ENCODE data around the gene BGLAP.

BGLAP gene

DNA sequence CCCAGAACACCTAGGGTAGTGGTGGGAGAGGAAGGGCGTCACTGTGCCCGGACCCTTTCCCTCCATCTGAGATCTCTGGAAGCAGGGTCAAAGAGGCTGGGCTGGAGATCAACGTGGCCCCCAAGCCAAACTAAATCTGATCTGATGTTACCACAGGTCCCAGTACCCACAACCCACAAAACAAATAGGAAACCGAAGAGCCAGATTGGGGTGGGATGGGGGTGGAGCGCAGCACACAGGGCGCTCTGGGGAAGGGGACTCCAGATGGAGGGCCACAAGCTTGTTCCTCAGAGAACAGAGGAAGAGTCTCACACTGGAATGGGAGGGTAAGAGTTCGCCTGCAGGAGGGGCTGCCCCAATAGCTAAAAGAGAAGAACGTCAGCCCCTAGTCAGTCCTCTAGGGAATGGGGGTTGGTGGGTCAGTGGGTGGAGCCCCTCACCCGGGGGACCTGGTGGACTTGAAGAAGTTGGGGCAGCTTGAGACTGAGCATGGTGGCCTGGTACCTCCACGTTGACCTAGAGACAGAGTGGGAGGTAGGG is 4.3 kb downstream of the BGLAP start:
- TF ChIP-seq CTCF (conservative IDR thresholded peaks at IDR 0.05; ENCODE audit: low read length), result no peak
- no peak overlapping the region for H3K4me3 ChIP-seq (ENCODE audit: low read length)

DNA sequence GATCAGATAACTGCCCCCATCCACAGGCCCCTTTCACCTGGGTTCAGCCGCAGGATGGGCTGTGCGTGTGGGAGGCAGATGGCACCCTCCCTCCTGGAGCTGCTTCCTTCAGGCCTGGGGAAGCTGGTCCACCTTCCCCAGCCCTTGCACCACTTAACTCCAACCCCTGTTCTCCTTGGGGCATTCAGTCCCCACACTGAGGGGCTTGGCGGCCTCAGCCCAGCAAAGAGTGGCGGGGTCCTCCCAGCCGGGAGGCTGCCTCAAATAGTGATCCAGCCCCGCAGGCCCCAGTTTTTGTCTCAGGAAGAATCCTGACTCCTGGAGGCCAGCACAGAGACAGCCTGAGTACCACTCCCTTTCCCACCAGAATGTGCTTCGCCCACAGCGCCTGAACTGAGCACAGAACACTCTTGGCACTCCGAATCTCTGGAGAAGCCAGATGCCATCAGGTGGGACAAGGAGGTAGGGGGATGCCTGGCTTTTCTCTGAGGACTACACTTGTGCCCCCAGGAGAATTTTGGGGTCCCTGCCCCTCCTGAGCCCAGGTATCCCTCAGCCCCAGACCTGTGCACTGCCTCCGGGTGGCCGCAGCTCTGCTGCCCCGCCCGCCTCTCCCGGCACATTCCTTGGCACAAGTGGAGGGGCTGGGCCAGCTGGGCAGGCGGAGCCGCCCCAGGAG is 4.9 kb downstream of the BGLAP start:
- TF ChIP-seq CTCF (conservative IDR thresholded peaks at IDR 0.05; ENCODE audit: low read length), result no peak
- no peak overlapping the region for H3K4me3 ChIP-seq (ENCODE audit: low read length)
- no peak for DNase-seq (ENCODE audit: low read depth)

More for the DNA sequence above, 4.3 kb downstream of the BGLAP start:
- no peak for DNase-seq (ENCODE audit: low read depth)

GRCh38 chr1:156247460-156248322 is 5.7 kb downstream of the BGLAP start, which contains the start of gene PAQR6:
Gene PAQR6 (minus strand): TSS chr1:156248056. CDS start chr1:156246731, 1,325 bp downstream.
- H3K4me3 ChIP-seq (ENCODE audit: low read length), result no peak within 1 kb of the TSS
- no peak for DNase-seq (ENCODE audit: low read depth)
- no peak for TF ChIP-seq CTCF (conservative IDR thresholded peaks at IDR 0.05; ENCODE audit: low read length)

GRCh38 chr1:156248323-156248683 is 6.3 kb downstream of the BGLAP start:
- no peak for DNase-seq (ENCODE audit: low read depth)
- no peak overlapping the region for H3K4me3 ChIP-seq (ENCODE audit: low read length)
- TF ChIP-seq CTCF (conservative IDR thresholded peaks at IDR 0.05; ENCODE audit: low read length), result no peak

DNA sequence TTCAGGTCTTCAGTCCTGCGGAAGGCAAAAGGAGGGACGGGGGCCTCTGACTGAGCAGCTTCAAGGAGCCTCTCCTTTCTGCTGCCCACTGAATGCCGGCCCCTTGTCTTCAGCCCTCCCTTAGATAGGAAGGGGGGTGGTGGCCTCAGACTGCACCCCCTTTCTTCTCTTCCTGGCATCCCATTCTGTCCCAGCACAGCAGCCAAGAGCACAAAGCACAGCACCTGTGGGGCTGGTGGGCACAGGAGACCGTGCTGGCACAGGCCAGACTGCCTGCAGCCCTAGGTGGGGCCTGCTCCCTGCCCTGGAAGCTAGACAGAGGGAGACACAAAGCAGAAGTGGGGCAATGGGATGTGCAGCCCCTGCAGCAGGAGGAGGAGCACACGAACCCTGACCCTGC is 7.6 kb downstream of the BGLAP start:
- no peak for TF ChIP-seq CTCF (conservative IDR thresholded peaks at IDR 0.05; ENCODE audit: low read length)
- H3K4me3 ChIP-seq (ENCODE audit: low read length), result no peak overlapping the region
- DNase-seq (ENCODE audit: low read depth), result no peak

DNA sequence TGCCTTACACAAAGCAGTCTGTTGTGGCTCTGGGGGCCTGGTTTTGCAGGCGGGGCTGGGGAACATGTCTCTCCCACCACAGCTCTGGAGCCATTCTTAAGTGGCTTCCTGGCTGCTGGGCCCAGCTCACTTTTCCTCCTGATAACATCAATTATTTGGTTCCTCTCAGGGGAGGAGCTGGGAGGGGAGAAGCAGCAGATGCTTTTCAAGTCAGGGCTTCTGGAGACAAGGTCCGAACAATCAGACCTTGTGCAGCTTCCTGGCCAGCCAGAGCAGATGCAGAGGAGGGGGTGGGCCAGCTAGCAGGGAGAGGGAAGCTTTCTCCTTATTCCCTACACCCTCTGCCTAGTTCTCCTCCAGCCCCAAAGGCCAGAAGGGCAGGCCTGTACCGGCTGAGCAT is 9.5 kb downstream of the BGLAP start:
- no peak for TF ChIP-seq CTCF (conservative IDR thresholded peaks at IDR 0.05; ENCODE audit: low read length)
- DNase-seq (ENCODE audit: low read depth), result no peak
- H3K4me3 ChIP-seq (ENCODE audit: low read length), result no peak overlapping the region
